Activated CD4-positive, alpha-beta T cell treated with anti-CD3 and anti-CD28 coated beads, Interleukin-2, amount 50 U/mL, for 1 hour (primary cell): ENCODE measurements around the gene SLC24A3.

Source experiments
- DNase-seq: peaks from one replicate; pipeline ENCODE4 v3.0.0-alpha.2; 2020

SLC24A3 gene

DNA sequence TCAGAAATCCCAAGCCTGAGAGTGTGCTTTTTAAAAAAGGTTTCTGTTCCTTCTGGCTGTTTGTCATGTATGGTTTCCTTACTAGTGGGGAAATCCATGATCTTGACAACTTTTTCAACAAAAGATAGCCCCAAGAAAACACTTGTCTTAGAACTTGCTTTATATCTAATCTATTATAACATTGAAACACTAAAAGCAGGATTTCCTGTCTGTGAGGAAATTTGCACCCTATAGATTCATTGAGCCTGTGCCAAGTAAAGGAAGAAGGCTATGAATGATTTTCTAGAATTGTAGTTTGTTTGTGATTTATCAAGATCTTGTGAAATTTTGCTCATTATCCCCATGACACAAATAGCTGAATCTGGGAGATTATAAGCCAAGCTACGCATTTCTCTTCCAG, 307.0 kb downstream of the SLC24A3 start:
- DNase-seq = no peak

DNA sequence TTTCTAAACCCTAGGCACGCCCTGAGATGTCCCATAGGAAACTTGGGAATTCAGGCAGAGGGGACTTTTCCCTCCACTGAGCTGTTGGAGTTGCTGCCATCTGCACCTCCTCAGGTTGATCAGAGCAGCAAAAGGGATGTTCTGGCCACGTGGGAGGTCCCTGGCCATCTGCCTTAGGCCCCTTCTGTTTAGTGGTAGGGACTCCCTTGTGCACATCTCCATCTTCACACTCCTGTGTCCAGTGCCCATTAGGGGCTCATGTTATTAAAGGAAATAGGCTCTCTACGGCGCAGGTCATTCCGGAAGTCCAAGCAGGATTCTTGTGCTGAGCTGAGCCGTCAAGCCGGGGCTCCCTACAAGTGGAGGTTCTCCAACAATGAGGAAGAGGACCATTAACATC, 307.8 kb downstream of the SLC24A3 start:
- DNase-seq = no peak

- DNase-seq = no peak
These were observed 309.8 kb downstream of the SLC24A3 start for GRCh38 chr20:19522071-19522801.

- DNase-seq = no peak
These were observed 310.6 kb downstream of the SLC24A3 start for GRCh38 chr20:19522836-19523590.

DNA sequence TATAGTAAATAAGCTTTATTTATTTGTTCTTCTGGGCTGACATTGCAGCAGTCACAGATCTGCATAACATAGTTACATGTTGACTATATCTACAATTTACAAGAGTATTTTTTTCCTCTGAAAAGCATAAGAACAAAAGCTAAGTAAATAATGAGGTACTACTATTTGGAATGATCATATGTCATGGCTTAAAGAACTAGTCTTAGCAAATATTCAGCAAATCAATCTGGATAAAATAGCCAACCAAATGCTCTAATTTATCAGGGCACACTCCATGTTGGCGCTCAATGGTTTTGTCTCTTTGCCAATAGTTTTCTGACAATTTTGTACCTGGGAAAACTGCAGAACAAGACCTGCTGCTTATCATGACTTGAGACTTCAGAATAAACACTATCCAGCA, 312.2 kb downstream of the SLC24A3 start:
- no peak for DNase-seq

- DNase-seq = no peak
These were observed 315.1 kb downstream of the SLC24A3 start for GRCh38 chr20:19527509-19527908.

- no peak for DNase-seq
These were observed 316.0 kb downstream of the SLC24A3 start for GRCh38 chr20:19528286-19529030.

- DNase-seq = no peak
These were observed 317.6 kb downstream of the SLC24A3 start for GRCh38 chr20:19530006-19530405.

GRCh38 chr20:19531446-19531845, 319.0 kb downstream of the SLC24A3 start:
- no peak for DNase-seq

GRCh38 chr20:19538556-19538955, 326.1 kb downstream of the SLC24A3 start:
- no peak for DNase-seq

DNA sequence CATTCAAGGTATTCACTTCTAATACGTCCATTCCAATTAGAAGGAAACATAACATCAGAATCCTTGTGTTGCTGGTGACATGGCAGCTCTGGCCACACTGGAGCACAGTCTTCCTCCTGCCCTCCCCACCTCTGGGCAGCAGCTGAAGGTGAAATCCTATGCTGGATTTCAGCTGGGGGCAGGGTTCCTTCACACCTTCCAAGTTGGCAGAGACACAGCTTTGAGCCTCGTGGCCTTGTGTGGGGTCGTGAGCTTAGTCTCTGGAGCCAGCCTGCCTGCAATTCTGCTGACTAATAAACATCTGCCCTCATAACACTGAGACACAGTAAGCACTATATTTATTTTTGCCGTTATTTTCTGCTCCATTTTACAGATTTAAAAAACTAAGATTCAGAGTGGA, 326.7 kb downstream of the SLC24A3 start:
- no peak for DNase-seq

- no peak for DNase-seq
These were observed 327.9 kb downstream of the SLC24A3 start for GRCh38 chr20:19540392-19540791.

DNA sequence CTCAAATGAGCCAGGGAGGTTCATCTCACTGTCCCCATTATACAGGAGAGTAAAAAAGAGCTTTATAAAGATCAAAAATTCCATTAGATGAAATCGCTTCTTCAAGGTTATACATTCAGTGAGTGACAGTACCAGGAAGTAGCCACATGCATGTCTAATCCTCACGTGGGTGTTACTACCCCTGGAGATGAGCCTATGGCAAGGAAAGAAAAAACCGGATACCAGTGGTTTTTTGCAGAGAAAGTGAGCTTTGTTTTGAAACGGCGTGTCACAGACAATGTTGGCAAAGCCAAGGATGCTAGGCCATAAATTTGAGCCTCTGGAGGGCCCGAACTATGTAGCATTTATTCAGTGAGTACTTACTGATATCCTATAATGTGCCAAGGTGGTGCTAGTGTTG, 330.7 kb downstream of the SLC24A3 start:
- DNase-seq = no peak

DNA sequence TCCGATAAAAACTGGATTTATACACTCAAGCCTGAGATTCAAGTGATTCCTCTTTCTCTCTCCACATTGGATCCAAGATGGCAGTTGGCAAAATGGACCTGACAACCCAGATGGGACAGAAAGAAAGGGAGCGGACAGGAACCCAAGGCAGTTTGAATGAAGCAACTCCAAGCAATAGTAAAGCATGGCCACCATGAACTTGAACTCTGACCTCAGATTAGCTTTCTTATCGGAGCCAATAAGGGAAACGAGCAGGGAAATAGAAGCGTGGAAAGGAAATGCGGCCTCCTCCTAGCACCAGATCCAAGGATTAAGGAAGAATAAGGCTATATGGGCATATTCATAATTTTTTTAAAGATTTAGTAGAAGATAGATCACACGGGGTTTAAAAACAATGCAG, 332.2 kb downstream of the SLC24A3 start:
- no peak for DNase-seq

DNA sequence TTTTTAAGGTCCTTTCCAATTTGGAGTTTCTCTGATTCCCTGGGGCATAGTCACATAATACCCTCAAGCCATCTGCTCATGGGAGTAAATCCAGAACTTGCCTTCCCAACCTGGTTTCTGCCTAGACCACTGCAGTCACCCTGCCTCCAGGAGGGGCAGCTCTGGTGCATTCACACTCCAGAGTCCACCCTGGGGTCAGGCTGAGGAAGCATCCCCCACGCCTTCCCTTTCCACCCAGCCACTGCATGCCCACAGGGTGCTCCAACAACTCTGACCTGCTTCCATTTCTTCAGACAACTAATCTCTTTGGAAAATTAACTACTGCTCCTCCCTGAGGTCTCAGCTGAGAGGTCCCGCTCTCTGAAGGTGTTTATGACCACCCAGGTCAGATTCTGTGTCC, 334.2 kb downstream of the SLC24A3 start:
- DNase-seq = no peak

GRCh38 chr20:19547547-19547946, 335.1 kb downstream of the SLC24A3 start:
- DNase-seq = no peak

DNA sequence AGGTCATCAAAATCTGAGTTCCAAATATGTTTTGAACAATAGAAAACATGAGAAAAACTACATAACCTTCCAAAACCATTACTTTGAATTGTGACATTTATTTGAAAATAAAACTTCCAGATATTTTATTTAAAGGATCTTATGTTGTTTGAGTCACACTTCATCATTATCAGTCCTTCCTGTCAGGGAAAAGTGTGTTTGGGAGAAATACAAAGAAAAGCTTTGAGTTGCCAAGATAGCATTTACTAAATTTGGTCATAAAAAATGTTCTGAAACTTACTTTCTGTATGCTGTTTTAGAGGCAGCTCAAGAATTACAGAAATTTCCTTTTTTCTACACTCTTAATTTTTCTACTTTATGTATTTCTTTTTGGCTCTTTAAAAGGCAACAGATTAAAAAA, 337.5 kb downstream of the SLC24A3 start:
- DNase-seq = no peak

DNA sequence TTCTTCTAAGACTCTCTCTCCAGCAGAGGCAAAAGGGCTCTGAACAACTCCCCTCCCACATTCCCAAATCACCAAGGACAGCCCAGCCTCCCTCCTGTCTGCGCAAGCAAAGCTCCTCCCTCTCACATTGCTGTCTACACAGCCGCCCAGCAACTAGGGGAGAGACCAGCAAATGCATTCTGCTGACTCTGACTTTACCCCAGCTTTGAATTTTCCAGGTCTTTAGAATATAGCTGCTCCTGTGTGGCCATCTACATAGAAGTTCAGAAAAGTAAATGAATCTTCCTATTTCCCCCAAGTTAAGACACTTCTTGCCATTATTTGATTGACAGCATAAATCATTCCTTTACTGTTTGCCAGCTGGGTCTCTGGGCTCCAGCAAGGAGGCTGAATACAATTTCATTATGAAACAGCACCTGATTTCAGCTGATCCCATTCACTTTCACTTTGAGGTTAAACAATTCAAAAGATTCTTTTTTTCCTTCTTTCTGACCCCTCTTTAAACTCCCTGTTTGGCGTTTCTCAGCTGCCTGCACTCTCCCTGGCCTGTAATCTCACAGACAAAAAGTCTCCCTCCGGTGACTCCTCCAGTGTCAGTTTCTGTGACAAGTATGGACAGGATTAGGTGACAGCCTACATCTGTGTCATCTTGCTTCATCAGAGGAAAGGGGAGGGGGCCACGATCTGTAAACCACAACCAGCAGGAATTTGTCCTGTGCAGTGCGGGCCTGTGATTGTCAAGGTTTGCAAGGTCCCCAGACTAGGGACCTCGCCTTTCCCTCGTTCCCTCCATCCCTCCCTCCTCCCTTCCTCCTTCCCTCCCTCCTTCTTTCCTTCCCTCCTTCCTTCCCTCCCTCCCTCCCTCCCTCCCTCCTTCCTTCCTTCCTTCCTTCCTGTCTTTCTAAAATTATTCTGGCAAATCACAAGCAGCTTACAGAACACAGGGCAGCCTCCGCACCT, 340.1 kb downstream of the SLC24A3 start:
- DNase-seq = no peak

GRCh38 chr20:19554666-19555065, 342.2 kb downstream of the SLC24A3 start:
- no peak for DNase-seq

DNA sequence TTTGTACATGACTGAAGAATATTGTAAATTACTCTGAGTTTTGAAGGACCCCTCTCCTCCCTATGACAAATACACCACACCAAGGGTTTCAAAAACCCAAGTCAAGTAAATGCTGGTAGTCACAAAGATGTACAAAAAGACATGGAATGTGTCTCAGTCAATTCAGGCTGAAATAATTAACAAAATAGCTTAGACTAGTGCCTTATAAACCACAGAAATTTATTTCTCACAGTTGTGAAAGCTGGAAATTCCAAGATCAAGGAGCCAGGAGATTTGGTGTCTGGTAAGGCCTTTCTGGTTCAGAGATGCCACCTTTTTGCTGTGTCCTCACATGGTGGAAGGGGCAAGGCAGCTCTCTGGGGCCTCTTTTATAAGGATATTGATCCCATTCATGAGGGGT, 343.3 kb downstream of the SLC24A3 start:
- no peak for DNase-seq

DNA sequence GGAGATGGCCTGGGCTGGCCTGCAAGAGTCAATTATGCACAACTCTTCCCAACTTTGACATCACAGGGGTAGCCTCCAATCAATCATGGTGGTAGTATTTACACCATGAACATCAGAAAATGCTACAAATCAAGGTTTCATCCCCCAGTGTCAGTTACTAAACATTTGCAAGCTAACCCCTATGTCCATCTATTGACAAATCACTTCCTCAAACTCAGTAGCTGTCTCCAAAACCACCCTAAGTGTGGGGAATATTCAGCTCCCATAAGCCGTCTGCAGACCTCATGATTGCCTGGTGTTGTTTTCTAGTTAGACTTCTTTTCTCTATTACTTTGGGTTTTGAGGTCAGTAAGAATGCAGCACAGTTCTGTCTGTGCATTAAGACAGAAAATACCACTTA, 344.8 kb downstream of the SLC24A3 start:
- DNase-seq = no peak

DNA sequence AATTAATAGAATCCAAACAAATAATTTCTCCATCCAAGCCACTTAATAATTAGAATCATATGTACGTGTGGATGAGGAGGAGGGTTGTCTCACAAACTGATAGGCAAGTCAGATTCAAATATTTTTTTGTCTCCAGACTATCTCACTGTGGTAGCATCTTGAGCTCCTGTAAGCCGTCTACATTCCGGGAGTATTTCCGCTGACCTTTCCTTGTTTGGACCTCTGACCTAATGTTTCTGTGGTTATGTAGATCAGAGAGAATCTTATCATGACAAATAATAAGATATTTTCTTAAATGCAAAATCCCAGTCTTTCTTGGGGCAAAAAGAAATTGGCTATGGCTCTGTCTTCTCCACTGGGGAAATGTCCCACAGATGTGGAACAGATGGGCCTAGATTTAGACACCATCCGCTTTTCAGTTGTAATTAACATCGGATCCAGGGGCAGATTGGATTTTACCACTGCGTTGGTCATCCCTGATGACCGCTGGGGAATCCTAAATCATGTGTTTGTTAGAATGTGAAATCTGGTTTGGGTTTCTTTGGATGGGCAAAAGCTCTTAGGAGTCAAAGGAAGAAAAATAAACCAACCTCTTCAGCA, 348.5 kb downstream of the SLC24A3 start:
- no peak for DNase-seq
